ENCODE measurements around the gene CRMP1. TPM values are rescaled to one million over a fixed set of nuclear protein-coding genes. Genes with fewer than 3 reads are reported as not detected.

The CRMP1 gene
- total RNA-seq, 2 experiments from 2014 or later = not detected

DNA sequence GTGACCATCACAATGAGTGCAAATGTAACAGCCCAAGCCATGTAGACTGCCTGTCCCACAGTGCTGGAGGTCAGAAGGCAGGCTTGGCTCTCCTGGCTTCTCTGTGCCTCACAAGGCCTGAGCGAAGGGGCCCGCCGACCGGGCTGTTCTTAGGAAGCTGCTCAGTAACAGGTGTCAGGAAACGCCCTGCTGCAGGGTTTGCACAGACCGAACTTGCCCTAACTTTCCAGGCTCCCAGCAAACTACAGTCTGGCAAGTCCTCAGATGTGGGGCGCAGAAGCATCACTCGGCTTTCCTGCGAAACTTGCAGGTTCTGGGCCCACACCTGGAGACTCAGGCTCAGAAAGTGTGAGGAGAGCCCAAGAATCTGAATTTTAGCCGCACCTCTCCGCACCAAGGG, 87.6 kb downstream of the CRMP1 start:
- Mint-ChIP-seq H3K9me3 (no peaks in the 10 kb centered on the region), H3K27ac (no peak overlapping the region), H3K36me3 (ENCODE audit: low read depth) (no peaks in the 10 kb centered on the region), H3K4me1 (ENCODE audit: low read depth) (no peaks in the 10 kb centered on the region), H3K27me3 (no peaks in the 10 kb centered on the region), H3K4me3 (no peak overlapping the region)
- no peak for DNase-seq
- TF ChIP-seq, protein P1, sequence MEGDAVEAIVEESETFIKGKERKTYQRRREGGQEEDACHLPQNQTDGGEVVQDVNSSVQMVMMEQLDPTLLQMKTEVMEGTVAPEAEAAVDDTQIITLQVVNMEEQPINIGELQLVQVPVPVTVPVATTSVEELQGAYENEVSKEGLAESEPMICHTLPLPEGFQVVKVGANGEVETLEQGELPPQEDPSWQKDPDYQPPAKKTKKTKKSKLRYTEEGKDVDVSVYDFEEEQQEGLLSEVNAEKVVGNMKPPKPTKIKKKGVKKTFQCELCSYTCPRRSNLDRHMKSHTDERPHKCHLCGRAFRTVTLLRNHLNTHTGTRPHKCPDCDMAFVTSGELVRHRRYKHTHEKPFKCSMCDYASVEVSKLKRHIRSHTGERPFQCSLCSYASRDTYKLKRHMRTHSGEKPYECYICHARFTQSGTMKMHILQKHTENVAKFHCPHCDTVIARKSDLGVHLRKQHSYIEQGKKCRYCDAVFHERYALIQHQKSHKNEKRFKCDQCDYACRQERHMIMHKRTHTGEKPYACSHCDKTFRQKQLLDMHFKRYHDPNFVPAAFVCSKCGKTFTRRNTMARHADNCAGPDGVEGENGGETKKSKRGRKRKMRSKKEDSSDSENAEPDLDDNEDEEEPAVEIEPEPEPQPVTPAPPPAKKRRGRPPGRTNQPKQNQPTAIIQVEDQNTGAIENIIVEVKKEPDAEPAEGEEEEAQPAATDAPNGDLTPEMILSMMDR (IDR thresholded peaks at IDR 0.05) = no peak
- H3K4me1 ChIP-seq (ENCODE audit: insufficient read depth, low read length) = no peaks in the 10 kb centered on the region
- intact Hi-C loops (cut with DNase I, micrococcal nuclease) = no loop called here
- no peaks in the 10 kb centered on the region for H3K27me3 ChIP-seq (ENCODE audit: control insufficient read depth in 1 of 2, insufficient read depth in 2 of 2, low read length in 2 of 2)
- no peaks in the 10 kb centered on the region for H3K36me3 ChIP-seq (ENCODE audit: insufficient read depth, low read length)
- CTCF ChIA-PET = no interaction called here
- POLR2A ChIA-PET = no interaction called here
- H3K9me3 ChIP-seq (ENCODE audit: control insufficient read depth in 1 of 2, insufficient read depth in 1 of 2, low read length in 2 of 2) = peaks cover 0 to 2% of the 10 kb centered on the region in 2 experiments
- H3K4me3 ChIP-seq (ENCODE audit: low read length) = no peak overlapping the region
- no peak for ATAC-seq (ENCODE audit: poor library complexity)
- H3K27ac ChIP-seq (ENCODE audit: low read depth in 1 of 2, low read length in 2 of 2) = no peak overlapping the region

DNA sequence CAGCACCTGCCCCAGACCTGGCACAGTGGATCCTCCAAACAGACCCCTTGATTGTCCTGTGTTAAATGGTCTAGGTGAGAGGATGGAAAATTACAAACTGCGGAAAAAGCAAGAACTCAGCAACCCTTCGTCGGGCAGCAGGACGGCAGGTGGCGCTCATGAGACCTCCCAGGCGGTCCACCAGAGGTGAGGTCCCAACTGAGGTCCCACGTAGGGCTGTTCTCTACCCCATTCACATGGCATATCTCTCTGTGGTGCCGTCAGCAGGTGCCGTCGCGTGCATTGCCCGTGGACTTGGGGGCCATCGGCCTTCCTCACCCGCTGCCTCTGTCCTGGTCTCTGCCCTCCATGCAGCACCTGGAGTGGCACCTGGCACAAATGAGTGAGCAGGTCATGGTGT, 88.2 kb downstream of the CRMP1 start:
- H3K36me3 Mint-ChIP-seq (ENCODE audit: low read depth) = no peaks in the 10 kb centered on the region
- H3K9me3 ChIP-seq (ENCODE audit: control insufficient read depth in 1 of 2, insufficient read depth in 1 of 2, low read length in 2 of 2) = no peaks in the 10 kb centered on the region
- H3K27me3 ChIP-seq (ENCODE audit: control insufficient read depth in 1 of 2, insufficient read depth in 2 of 2, low read length in 2 of 2) = no peaks in the 10 kb centered on the region
- ChIA-PET CTCF (no interaction called here), POLR2A (no interaction called here)
- no peaks in the 10 kb centered on the region for H3K4me1 Mint-ChIP-seq (ENCODE audit: low read depth)
- no peaks in the 10 kb centered on the region for H3K4me1 ChIP-seq (ENCODE audit: insufficient read depth, low read length)
- intact Hi-C loops (cut with DNase I, micrococcal nuclease) = no loop called here
- no peak overlapping the region for H3K4me3 ChIP-seq (ENCODE audit: low read length)
- H3K36me3 ChIP-seq (ENCODE audit: insufficient read depth, low read length) = no peaks in the 10 kb centered on the region
- no peak overlapping the region for H3K27ac ChIP-seq (ENCODE audit: low read depth in 1 of 2, low read length in 2 of 2)
- no peaks in the 10 kb centered on the region for H3K27me3 Mint-ChIP-seq
- no peaks in the 10 kb centered on the region for H3K9me3 Mint-ChIP-seq
- ATAC-seq (ENCODE audit: poor library complexity) (no peak), DNase-seq (no peak)
- TF ChIP-seq, protein P1 (IDR thresholded peaks at IDR 0.05) = no peak
- no peak overlapping the region for H3K4me3 Mint-ChIP-seq
- no peak overlapping the region for H3K27ac Mint-ChIP-seq

GRCh38 chr4:5802565-5802964, 90.3 kb downstream of the CRMP1 start:
- Histone ChIP-seq H3K4me1 (ENCODE audit: insufficient read depth, low read length) (no peaks in the 10 kb centered on the region), H3K27ac (ENCODE audit: low read depth in 1 of 2, low read length in 2 of 2) (no peak overlapping the region), H3K4me3 (ENCODE audit: low read length) (no peak overlapping the region), H3K27me3 (ENCODE audit: control insufficient read depth in 1 of 2, insufficient read depth in 2 of 2, low read length in 2 of 2) (no peaks in the 10 kb centered on the region), H3K36me3 (ENCODE audit: insufficient read depth, low read length) (no peaks in the 10 kb centered on the region), H3K9me3 (ENCODE audit: control insufficient read depth in 1 of 2, insufficient read depth in 1 of 2, low read length in 2 of 2) (peaks cover 0 to 6% of the 10 kb centered on the region in 2 experiments)
- intact Hi-C loops (cut with DNase I, micrococcal nuclease) = no loop called here
- H3K9me3 Mint-ChIP-seq = no peaks in the 10 kb centered on the region
- H3K36me3 Mint-ChIP-seq (ENCODE audit: low read depth) = no peaks in the 10 kb centered on the region
- ChIA-PET CTCF (no interaction called here), POLR2A (no interaction called here)
- H3K27me3 Mint-ChIP-seq = no peaks in the 10 kb centered on the region
- TF ChIP-seq, protein P1 (IDR thresholded peaks at IDR 0.05) = no peak
- no peak overlapping the region for H3K27ac Mint-ChIP-seq
- ATAC-seq (ENCODE audit: poor library complexity) (no peak), DNase-seq (no peak)
- no peaks in the 10 kb centered on the region for H3K4me1 Mint-ChIP-seq (ENCODE audit: low read depth)
- no peak overlapping the region for H3K4me3 Mint-ChIP-seq
